Right atrium auricular region (tissue), 2 donors: ENCODE data around the gene CAPS. TPM values are rescaled to one million over a fixed set of nuclear protein-coding genes. Genes with fewer than 3 reads are reported as not detected.

Experiments used
- DNase-seq: peaks from one replicate; pipeline ENCODE4 v3.0.0-alpha.2; 2019; ENCODE audit warnings: low spot score
- H3K27ac ChIP-seq, 2 donors: fragments of 200-600 bp; sonication (generic); 1 replicate in 1 of 2; 2 replicates in 1 of 2; pipeline ENCODE4 v1.5.1; 2016 to 2019
- H3K27me3 ChIP-seq, 2 donors: fragments of 200-600 bp; sonication (generic); one replicate each; pipeline versions ENCODE4 v1.5.1 to v1.6.0; 2017 to 2019
- H3K36me3 ChIP-seq: fragments of 200-600 bp; sonication (generic); one replicate; pipeline ENCODE4 v1.5.1; 2016
- H3K4me1 ChIP-seq, 2 donors: fragments of 200-600 bp; sonication (generic); one replicate each; pipeline versions ENCODE4 v1.5.1 to v1.6.0; 2017 to 2019
- H3K4me3 ChIP-seq, 2 donors: fragments of 200-600 bp; sonication (generic); 1 replicate in 1 of 2; 2 replicates in 1 of 2; pipeline ENCODE4 v1.5.1; 2017 to 2019; ENCODE audit warnings: mild to moderate bottlenecking in 1 of 2, moderate library complexity in 1 of 2
- H3K9me3 ChIP-seq, 2 donors: fragments of 200-600 bp; sonication (generic); one replicate each; pipeline ENCODE4 v1.5.1; 2019
- CTCF ChIP-seq, 2 donors: fragments of 200-600 bp; sonication (generic); IDR thresholded peaks; one replicate each; pipeline ENCODE4 v1.5.1; 2019; ENCODE audit warnings: antibody characterized with exemption in 2 of 2
- total RNA-seq, 2 donors: library from RNA; depleted of rRNA; stranded (reverse); fragments of >200 nt; gene quantifications; one replicate each; pipeline ENCODE4 v1.1.0, GENCODE V29; 2016

The CAPS gene
- total RNA-seq, 2 donors from 2014 or later: 4.5 to 7.3 TPM

- Histone ChIP-seq H3K27me3 (no peaks in the 10 kb centered on the region), H3K4me3 (no peak overlapping the region), H3K9me3 (no peaks in the 10 kb centered on the region), H3K36me3 (no peaks in the 10 kb centered on the region), H3K27ac (peak overlapping the region; percentile 26 to 86), H3K4me1 (peaks cover 4 to 98% of the 10 kb centered on the region in 2 donors)
- TF ChIP-seq CTCF (IDR thresholded peaks at IDR 0.05): no peak
- DNase-seq: no peak
Measured at GRCh38 chr19:5963855-5964254, 49.8 kb downstream of the CAPS start.

GRCh38 chr19:5964816-5965565, 50.9 kb downstream of the CAPS start:
- TF ChIP-seq CTCF (IDR thresholded peaks at IDR 0.05): no peak
- H3K27me3 ChIP-seq: no peaks in the 10 kb centered on the region
- peaks cover 4 to 98% of the 10 kb centered on the region in 2 donors for H3K4me1 ChIP-seq
- H3K4me3 ChIP-seq: no peak overlapping the region
- peak overlapping the region in 1 of 2 donors; percentile 86 for H3K27ac ChIP-seq
- H3K9me3 ChIP-seq: no peaks in the 10 kb centered on the region
- no peaks in the 10 kb centered on the region for H3K36me3 ChIP-seq
- DNase-seq: no peak

Other genes starting within 250 kb of the CAPS start
- gene MICOS13, start 233.7 kb upstream of the CAPS start, total RNA-seq: 10 to 100 TPM; 87.7 to 98.8 TPM
- 10 to 100 TPM; 10.3 to 12.6 TPM for gene HSD11B1L, start 233.2 kb upstream of the CAPS start, total RNA-seq
- 100 to 1,000 TPM; 222 to 483 TPM for gene RPL36, start 224.0 kb upstream of the CAPS start, total RNA-seq
- gene LONP1, start 194.1 kb upstream of the CAPS start, total RNA-seq: 10 to 100 TPM; 65.0 to 65.4 TPM
- gene CATSPERD, start 193.6 kb upstream of the CAPS start, total RNA-seq: not detected
- gene PRR22, start 129.5 kb upstream of the CAPS start, total RNA-seq: under 1 TPM; 0.67 to 0.83 TPM
- gene DUS3L, start 123.1 kb upstream of the CAPS start, total RNA-seq: 10 to 100 TPM; 12.1 to 24.8 TPM
- gene NRTN, start 109.2 kb upstream of the CAPS start, total RNA-seq: 10 to 100 TPM; 20.9 to 33.7 TPM
- gene FUT6, start 74.6 kb upstream of the CAPS start, total RNA-seq: not detected
- not detected for gene FUT3, start 62.8 kb upstream of the CAPS start, total RNA-seq
- not detected for gene FUT5, start 43.7 kb upstream of the CAPS start, total RNA-seq
- 100 to 1,000 TPM; 368 to 648 TPM for gene NDUFA11, start 10.5 kb upstream of the CAPS start, total RNA-seq
- gene VMAC, start 9.4 kb upstream of the CAPS start, total RNA-seq: 1 to 10 TPM; 2.6 to 4.1 TPM
- 10 to 100 TPM; 53.6 to 54.7 TPM for gene RANBP3, start 63.9 kb downstream of the CAPS start, total RNA-seq
- gene RFX2, start 196.2 kb downstream of the CAPS start, total RNA-seq: 10 to 100 TPM; 12.7 to 16.1 TPM
- gene ACSBG2, start 221.4 kb downstream of the CAPS start, total RNA-seq: not detected